HepG2 (cell line): Measurements from ENCODE around the gene RERE. TPM values are rescaled to one million over a fixed set of nuclear protein-coding genes. Genes with fewer than 3 reads are reported as not detected.

Experiments used
- ATAC-seq: fragments of 200-7000 bp; cut with Tn5 transposase; 3 replicates; pipeline ENCODE4 v1.9.1; 2020; ENCODE audit warnings: mild to moderate bottlenecking, moderate library complexity
- BruUV-seq: library from RNA; stranded (reverse); fragments of 400-500 nt; replicated peaks from 2 replicates; lab custom pipeline; 2021; lab: Mats Ljungman, UMichigan
- CTCF ChIA-PET: fragments of 300-600 bp; formaldehyde crosslinking; extraction: SDS; loops from one replicate; lab custom pipeline; 2021; ENCODE audit warnings: low total read pairs, inconsistent platforms, low intra/inter-chr PET ratio; lab: Yijun Ruan, JAX
- POLR2A ChIA-PET: fragments of 350-600 bp; sonication (Branson Sonifier 250); formaldehyde crosslinking; loops from one replicate; lab custom pipeline; 2020; ENCODE audit warnings: antibody characterized with exemption, inconsistent platforms; lab: Yijun Ruan, JAX
- DNase-seq: peaks from one replicate; pipeline ENCODE4 v3.0.0-alpha.2; 2015; ENCODE audit warnings: low spot score
- FAIRE-seq: peaks from 3 replicates; lab custom pipeline; 2011; peaks lifted over from hg19 to GRCh38; lab: Jason Lieb, UNC
- H2AFZ ChIP-seq: one replicate; pipeline ENCODE4 v1.6.1; 2011; ENCODE audit warnings: low read length, inconsistent platforms
- H3K27ac ChIP-seq: fragments of 300-600 bp; 3 replicates; pipeline ENCODE4 v1.8.0; 2011; ENCODE audit warnings: mixed run types, mild to moderate bottlenecking, mixed read lengths, low read length, inconsistent platforms; ENCODE audit not compliant: insufficient read depth; ENCODE audit errors: extremely low read length
- H3K27me3 ChIP-seq, 2 experiments: fragments of 200-600 bp in 1 of 2; 2 replicates in 1 of 2; 3 replicates in 1 of 2; pipeline versions ENCODE4 v1.6.0 to v1.8.0; 2011; ENCODE audit warnings: low read length in 2 of 2, mild to moderate bottlenecking in 2 of 2, moderate library complexity in 2 of 2, inconsistent platforms in 1 of 2; ENCODE audit not compliant: insufficient read depth in 2 of 2, control insufficient read depth in 1 of 2
- H3K36me3 ChIP-seq, 2 experiments: fragments of 200-600 bp in 1 of 2; replicated peaks in 1 of 2; 2 replicates in 1 of 2; 3 replicates in 1 of 2; pipeline versions ENCODE4 v1.5.1 to v1.8.0; 2011; ENCODE audit warnings: low read length in 2 of 2, inconsistent platforms in 1 of 2; ENCODE audit not compliant: insufficient read depth in 2 of 2, control insufficient read depth in 1 of 2
- H3K4me1 ChIP-seq: 2 replicates; pipeline ENCODE4 v1.5.1; 2012; ENCODE audit warnings: low read length, inconsistent platforms; ENCODE audit not compliant: insufficient read depth
- H3K4me2 ChIP-seq: 2 replicates; pipeline ENCODE4 v1.6.0; 2011; ENCODE audit warnings: low read depth, low read length, inconsistent platforms
- H3K4me3 ChIP-seq, 3 experiments: fragments of 200-600 bp in 1 of 3; sonication (generic), shearing (Covaris generic) in 1 of 3; replicated peaks in 1 of 3; 2 replicates each; pipeline ENCODE4 v1.5.1; 2011 to 2016; ENCODE audit warnings: low read length in 3 of 3, inconsistent platforms in 2 of 3, low read depth in 2 of 3, mild to moderate bottlenecking in 2 of 3, control low read depth in 1 of 3, mixed read lengths in 1 of 3; ENCODE audit not compliant: insufficient read depth in 1 of 3
- H3K79me2 ChIP-seq: one replicate; pipeline ENCODE4 v1.6.1; 2011; ENCODE audit warnings: low read length, inconsistent platforms; ENCODE audit not compliant: insufficient read depth
- H3K9ac ChIP-seq: 2 replicates; pipeline ENCODE4 v1.6.0; 2011; ENCODE audit warnings: mild to moderate bottlenecking, low read depth, low read length, inconsistent platforms; ENCODE audit not compliant: insufficient read depth
- H3K9me3 ChIP-seq: 2 replicates; pipeline ENCODE4 v1.5.1; 2012; ENCODE audit warnings: mild to moderate bottlenecking, low read length
- H4K20me1 ChIP-seq: 2 replicates; pipeline ENCODE4 v1.6.0; 2011; ENCODE audit warnings: inconsistent platforms, mild to moderate bottlenecking, low read length, moderate library complexity; ENCODE audit not compliant: insufficient read depth
- ATAD3A ChIP-seq: sonication (generic); formaldehyde crosslinking; IDR thresholded peaks from 2 replicates; pipeline ENCODE4 v1.4.0; 2020; ENCODE audit warnings: missing genetic modification reagents
- CBX5 ChIP-seq: sonication (generic); formaldehyde crosslinking; IDR thresholded peaks from 2 replicates; pipeline ENCODE4 v1.4.0; 2020; ENCODE audit warnings: missing genetic modification reagents, borderline replicate concordance
- ETV6 ChIP-seq: sonication (generic); formaldehyde crosslinking; conservative IDR thresholded peaks from 2 replicates; pipeline ENCODE4 v1.4.0; 2020; ENCODE audit warnings: missing genetic modification reagents
- PHF20 ChIP-seq: sonication (generic); formaldehyde crosslinking; IDR thresholded peaks from 2 replicates; pipeline ENCODE4 v1.5.0; 2020; ENCODE audit warnings: mild to moderate bottlenecking, missing genetic modification reagents
- RAD51 ChIP-seq: fragments of 450-650 bp; IDR thresholded peaks from 2 replicates; pipeline ENCODE4 v1.6.1; 2016; ENCODE audit warnings: borderline replicate concordance
- ZBTB7B ChIP-seq: sonication (generic); formaldehyde crosslinking; IDR thresholded peaks from 2 replicates; pipeline ENCODE4 v1.4.0; 2020; ENCODE audit warnings: missing genetic modification reagents
- ZBTB8A ChIP-seq: sonication (generic); formaldehyde crosslinking; IDR thresholded peaks from 2 replicates; pipeline ENCODE4 v1.4.0; 2020; ENCODE audit warnings: mild to moderate bottlenecking, low read depth, missing genetic modification reagents, borderline replicate concordance
- ZNF780A ChIP-seq: sonication (generic); formaldehyde crosslinking; IDR thresholded peaks from 2 replicates; pipeline ENCODE4 v1.8.0; 2022; ENCODE audit warnings: mild to moderate bottlenecking, missing genetic modification reagents, moderate library complexity
- WGBS: methylation state at CpG from one replicate; pipeline ENCODE4 v1.1.6; 2017; ENCODE audit warnings: low lambda C conversion rate; 5-methylcytosine and 5-hydroxymethylcytosine counted together
- in situ Hi-C: cut with HindIII; loops from 2 replicates; pipeline ENCODE4 v1.10.0; 2017; ENCODE audit warnings: low pct_unique_long_range_greater_than_20kb; ENCODE audit not compliant: extremely low pct_ligation_motif_present
- intact Hi-C: fragments of 100-400 bp; cut with micrococcal nuclease; formaldehyde crosslinking; loops from one replicate; pipeline ENCODE4 v1.10.0; 2022; ENCODE audit not compliant: unreplicated experiment
- polyA plus RNA-seq, 8 experiments: library from polyadenylated mRNA; depleted of rRNA in 3 of 8; stranded (reverse) in 7 of 8; unstranded in 1 of 8; fragments of >200 nt; fragmentation: Illumina TruSeq in 4 of 8; extraction: Trizol in 4 of 8; gene quantifications; 2 replicates each; pipeline versions ENCODE4 v1.2.1 to v1.2.3, GENCODE V29; 2011 to 2016; ENCODE audit warnings: low read depth in 4 of 8, missing spikeins in 1 of 8, mixed read lengths in 1 of 8; ENCODE audit not compliant: insufficient read depth in 1 of 8
- total RNA-seq, 5 experiments: library from RNA; depleted of rRNA; stranded (reverse); fragments of >200 nt; fragmentation: Illumina TruSeq; extraction: Trizol; gene quantifications; 2 replicates each; pipeline ENCODE4 v1.2.3, GENCODE V29; 2016; ENCODE audit warnings: low read depth in 1 of 5
- TF ChIP-seq, protein P1 (sequence below): sonication (generic); formaldehyde crosslinking; IDR thresholded peaks from 2 replicates; pipeline ENCODE4 v1.4.0; 2020; ENCODE audit warnings: mild to moderate bottlenecking, missing genetic modification reagents, borderline replicate concordance
- TF ChIP-seq, protein P2 (sequence below): sonication (generic); formaldehyde crosslinking; IDR thresholded peaks from 2 replicates; pipeline ENCODE4 v1.4.0; 2020; ENCODE audit warnings: mild to moderate bottlenecking, missing genetic modification reagents
- TF ChIP-seq, protein P3 (sequence below): sonication (generic); formaldehyde crosslinking; IDR thresholded peaks from 2 replicates; pipeline ENCODE4 v1.5.0; 2020; ENCODE audit warnings: missing genetic modification reagents
- TF ChIP-seq, protein P4 (sequence below): sonication (generic); formaldehyde crosslinking; IDR thresholded peaks from 2 replicates; pipeline ENCODE4 v1.4.0; 2020; ENCODE audit warnings: mild to moderate bottlenecking, missing genetic modification reagents

The RERE gene
- total and polyA plus RNA-seq, 2 of the 13 experiments (the other 11 are each of a cell fraction or from before 2014, with no cell fraction given): 18.3 to 21.9 TPM

DNA sequence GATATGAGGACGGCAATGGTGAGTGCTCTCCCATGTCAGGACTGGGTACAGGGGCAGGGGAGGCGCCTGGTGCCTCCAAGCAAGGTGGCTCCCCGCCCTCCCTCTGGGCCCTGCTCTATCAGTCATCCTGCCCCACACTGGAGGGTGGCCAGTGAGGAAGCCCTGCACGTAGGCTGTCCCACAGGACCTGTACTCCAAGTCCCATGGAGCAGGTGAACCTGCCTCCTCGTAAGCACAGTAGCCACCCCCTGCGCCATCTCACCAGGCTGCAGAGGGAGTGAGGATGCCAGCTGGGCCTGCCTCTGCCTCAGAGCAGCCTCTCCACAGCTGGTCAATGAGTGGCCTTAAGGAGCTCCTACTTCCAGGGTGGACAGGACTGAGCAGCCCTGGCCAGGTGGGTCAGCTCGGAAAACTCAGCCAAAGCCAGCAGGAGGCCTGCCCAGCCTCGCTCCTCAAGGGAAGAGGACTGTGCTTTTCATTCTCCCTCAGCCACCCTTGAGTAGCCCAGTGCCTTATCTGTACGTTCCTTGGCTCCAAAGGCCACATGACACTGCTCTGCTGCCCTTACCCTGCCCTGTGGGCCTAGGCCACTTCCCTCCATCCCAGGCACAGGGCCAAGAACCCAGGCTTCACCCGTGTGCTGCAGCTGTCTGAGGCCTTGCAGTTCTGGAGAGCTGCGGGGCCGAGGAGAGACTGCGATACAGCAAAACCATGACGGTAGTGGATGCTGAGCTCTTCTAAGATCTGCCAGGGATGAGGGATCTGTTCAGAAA is 459.9 kb downstream of the RERE start:
- TF ChIP-seq CBX5 (CRISPR knock-in tag) (no peak), ETV6 (CRISPR knock-in tag) (no peak), ZBTB7B (no peak), ZNF780A (CRISPR knock-in tag) (no peak), PHF20 (CRISPR knock-in tag) (no peak), ZBTB8A (CRISPR knock-in tag) (no peak), RAD51 (no peak), ATAD3A (no peak)
- TF ChIP-seq, protein P1, sequence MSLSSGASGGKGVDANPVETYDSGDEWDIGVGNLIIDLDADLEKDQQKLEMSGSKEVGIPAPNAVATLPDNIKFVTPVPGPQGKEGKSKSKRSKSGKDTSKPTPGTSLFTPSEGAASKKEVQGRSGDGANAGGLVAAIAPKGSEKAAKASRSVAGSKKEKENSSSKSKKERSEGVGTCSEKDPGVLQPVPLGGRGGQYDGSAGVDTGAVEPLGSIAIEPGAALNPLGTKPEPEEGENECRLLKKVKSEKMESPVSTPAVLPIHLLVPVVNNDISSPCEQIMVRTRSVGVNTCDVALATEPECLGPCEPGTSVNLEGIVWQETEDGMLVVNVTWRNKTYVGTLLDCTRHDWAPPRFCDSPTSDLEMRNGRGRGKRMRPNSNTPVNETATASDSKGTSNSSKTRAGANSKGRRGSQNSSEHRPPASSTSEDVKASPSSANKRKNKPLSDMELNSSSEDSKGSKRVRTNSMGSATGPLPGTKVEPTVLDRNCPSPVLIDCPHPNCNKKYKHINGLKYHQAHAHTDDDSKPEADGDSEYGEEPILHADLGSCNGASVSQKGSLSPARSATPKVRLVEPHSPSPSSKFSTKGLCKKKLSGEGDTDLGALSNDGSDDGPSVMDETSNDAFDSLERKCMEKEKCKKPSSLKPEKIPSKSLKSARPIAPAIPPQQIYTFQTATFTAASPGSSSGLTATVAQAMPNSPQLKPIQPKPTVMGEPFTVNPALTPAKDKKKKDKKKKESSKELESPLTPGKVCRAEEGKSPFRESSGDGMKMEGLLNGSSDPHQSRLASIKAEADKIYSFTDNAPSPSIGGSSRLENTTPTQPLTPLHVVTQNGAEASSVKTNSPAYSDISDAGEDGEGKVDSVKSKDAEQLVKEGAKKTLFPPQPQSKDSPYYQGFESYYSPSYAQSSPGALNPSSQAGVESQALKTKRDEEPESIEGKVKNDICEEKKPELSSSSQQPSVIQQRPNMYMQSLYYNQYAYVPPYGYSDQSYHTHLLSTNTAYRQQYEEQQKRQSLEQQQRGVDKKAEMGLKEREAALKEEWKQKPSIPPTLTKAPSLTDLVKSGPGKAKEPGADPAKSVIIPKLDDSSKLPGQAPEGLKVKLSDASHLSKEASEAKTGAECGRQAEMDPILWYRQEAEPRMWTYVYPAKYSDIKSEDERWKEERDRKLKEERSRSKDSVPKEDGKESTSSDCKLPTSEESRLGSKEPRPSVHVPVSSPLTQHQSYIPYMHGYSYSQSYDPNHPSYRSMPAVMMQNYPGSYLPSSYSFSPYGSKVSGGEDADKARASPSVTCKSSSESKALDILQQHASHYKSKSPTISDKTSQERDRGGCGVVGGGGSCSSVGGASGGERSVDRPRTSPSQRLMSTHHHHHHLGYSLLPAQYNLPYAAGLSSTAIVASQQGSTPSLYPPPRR: no peak
- TF ChIP-seq, protein P2, sequence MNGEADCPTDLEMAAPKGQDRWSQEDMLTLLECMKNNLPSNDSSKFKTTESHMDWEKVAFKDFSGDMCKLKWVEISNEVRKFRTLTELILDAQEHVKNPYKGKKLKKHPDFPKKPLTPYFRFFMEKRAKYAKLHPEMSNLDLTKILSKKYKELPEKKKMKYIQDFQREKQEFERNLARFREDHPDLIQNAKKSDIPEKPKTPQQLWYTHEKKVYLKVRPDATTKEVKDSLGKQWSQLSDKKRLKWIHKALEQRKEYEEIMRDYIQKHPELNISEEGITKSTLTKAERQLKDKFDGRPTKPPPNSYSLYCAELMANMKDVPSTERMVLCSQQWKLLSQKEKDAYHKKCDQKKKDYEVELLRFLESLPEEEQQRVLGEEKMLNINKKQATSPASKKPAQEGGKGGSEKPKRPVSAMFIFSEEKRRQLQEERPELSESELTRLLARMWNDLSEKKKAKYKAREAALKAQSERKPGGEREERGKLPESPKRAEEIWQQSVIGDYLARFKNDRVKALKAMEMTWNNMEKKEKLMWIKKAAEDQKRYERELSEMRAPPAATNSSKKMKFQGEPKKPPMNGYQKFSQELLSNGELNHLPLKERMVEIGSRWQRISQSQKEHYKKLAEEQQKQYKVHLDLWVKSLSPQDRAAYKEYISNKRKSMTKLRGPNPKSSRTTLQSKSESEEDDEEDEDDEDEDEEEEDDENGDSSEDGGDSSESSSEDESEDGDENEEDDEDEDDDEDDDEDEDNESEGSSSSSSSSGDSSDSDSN (CRISPR knock-in tag): no peak
- TF ChIP-seq, protein P3, sequence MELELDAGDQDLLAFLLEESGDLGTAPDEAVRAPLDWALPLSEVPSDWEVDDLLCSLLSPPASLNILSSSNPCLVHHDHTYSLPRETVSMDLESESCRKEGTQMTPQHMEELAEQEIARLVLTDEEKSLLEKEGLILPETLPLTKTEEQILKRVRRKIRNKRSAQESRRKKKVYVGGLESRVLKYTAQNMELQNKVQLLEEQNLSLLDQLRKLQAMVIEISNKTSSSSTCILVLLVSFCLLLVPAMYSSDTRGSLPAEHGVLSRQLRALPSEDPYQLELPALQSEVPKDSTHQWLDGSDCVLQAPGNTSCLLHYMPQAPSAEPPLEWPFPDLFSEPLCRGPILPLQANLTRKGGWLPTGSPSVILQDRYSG: no peak
- TF ChIP-seq, protein P4, sequence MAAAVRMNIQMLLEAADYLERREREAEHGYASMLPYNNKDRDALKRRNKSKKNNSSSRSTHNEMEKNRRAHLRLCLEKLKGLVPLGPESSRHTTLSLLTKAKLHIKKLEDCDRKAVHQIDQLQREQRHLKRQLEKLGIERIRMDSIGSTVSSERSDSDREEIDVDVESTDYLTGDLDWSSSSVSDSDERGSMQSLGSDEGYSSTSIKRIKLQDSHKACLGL (CRISPR knock-in tag): no peak
- ChIA-PET CTCF (no interaction called here), POLR2A (no interaction called here)
- intact Hi-C loops (no loop called here), in situ Hi-C loops (no loop called here)
- no peak overlapping the region for H2AFZ ChIP-seq
- H3K4me1 ChIP-seq: no peaks in the 10 kb centered on the region
- H4K20me1 ChIP-seq: no peaks in the 10 kb centered on the region
- no peak overlapping the region for H3K27ac ChIP-seq
- FAIRE-seq (no peak), DNase-seq (no peak), ATAC-seq (no peak)
- no peak overlapping the region for H3K4me2 ChIP-seq
- no peaks in the 10 kb centered on the region for H3K9me3 ChIP-seq
- no peaks in the 10 kb centered on the region for H3K79me2 ChIP-seq
- no peak overlapping the region for H3K4me3 ChIP-seq
- H3K9ac ChIP-seq: no peak overlapping the region
- H3K36me3 ChIP-seq: peaks cover 58 to 77% of the 10 kb centered on the region in 2 experiments
- no TSS peak for BruUV-seq
- H3K27me3 ChIP-seq: no peaks in the 10 kb centered on the region; a peak in 1 of 5 replicates
- whole genome bisulfite sequencing: 89% methylated on average over 6 of the region's 14 CpGs
